LNCaP clone FGC (cell line): Measurements from ENCODE around the gene IFI44.
A peak's percentile ranks its signal among the peaks of the same experiment; 100 is the strongest.

Experiments used
- DNase-seq: peaks from one replicate; pipeline ENCODE4 v3.0.0-alpha.2; 2011; ENCODE audit warnings: low read depth
- H3K4me3 ChIP-seq: 2 replicates; pipeline ENCODE4 v1.5.1; 2011; ENCODE audit warnings: mild to moderate bottlenecking, low read depth, low read length, control low read depth
- TF ChIP-seq, protein P1 (sequence below): IDR thresholded peaks from 2 replicates; pipeline ENCODE4 v1.5.1; 2012; ENCODE audit warnings: mild to moderate bottlenecking; ENCODE audit not compliant: control insufficient read depth, insufficient read depth; ENCODE audit errors: extremely low read depth

Gene IFI44, protein sequence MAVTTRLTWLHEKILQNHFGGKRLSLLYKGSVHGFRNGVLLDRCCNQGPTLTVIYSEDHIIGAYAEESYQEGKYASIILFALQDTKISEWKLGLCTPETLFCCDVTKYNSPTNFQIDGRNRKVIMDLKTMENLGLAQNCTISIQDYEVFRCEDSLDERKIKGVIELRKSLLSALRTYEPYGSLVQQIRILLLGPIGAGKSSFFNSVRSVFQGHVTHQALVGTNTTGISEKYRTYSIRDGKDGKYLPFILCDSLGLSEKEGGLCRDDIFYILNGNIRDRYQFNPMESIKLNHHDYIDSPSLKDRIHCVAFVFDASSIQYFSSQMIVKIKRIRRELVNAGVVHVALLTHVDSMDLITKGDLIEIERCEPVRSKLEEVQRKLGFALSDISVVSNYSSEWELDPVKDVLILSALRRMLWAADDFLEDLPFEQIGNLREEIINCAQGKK

DNA sequence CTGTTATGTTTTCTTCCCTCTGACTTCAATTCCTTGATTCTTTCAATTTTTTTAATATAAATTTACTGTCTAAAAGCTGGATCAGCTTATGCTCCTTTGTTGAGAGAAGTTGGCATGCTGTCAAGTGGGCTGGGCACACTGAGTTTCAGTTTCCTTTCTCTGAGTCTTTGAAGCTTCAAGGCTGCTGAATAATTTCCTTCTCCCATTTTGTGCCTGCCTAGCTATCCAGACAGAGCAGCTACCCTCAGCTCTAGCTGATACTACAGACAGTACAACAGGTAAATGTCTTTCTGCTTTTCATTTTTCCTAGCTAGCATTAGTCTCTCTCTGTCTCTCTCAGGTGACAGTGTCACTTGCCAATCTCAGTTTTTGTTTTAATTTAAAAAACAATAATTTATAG lies at the start of gene IFI44:
TSS of gene IFI44 (plus strand) at position 204 of the 400 bp plus-strand sequence. CDS start 365 bp downstream, outside the sequence.
- DNase-seq = peak; percentile 57
- TF ChIP-seq, protein P1, sequence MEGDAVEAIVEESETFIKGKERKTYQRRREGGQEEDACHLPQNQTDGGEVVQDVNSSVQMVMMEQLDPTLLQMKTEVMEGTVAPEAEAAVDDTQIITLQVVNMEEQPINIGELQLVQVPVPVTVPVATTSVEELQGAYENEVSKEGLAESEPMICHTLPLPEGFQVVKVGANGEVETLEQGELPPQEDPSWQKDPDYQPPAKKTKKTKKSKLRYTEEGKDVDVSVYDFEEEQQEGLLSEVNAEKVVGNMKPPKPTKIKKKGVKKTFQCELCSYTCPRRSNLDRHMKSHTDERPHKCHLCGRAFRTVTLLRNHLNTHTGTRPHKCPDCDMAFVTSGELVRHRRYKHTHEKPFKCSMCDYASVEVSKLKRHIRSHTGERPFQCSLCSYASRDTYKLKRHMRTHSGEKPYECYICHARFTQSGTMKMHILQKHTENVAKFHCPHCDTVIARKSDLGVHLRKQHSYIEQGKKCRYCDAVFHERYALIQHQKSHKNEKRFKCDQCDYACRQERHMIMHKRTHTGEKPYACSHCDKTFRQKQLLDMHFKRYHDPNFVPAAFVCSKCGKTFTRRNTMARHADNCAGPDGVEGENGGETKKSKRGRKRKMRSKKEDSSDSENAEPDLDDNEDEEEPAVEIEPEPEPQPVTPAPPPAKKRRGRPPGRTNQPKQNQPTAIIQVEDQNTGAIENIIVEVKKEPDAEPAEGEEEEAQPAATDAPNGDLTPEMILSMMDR = no peak
- H3K4me3 ChIP-seq = peak within 1 kb of the TSS; percentile 24; the same call in 1 of the 2 replicates

DNA sequence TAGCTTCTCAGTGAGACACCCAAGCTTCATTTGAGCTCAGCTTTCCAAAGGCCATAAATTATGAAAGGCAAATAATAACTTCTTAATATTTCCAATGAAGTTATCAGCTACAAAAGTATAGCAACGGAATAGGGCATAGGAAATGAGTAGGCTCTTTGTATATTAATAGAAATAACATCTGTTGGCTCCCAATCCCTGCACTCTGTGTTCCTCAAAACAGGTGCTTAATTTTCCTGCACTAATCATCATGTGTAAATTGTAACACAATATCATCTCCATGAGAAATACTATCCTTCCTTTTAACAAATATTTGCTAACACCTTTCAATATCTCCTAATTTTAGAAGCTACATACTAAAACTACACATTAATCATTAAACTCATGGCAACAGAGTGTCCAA lies 48.6 kb upstream of the IFI44 start:
- TF ChIP-seq, protein P1 = no peak
- DNase-seq = no peak

DNA sequence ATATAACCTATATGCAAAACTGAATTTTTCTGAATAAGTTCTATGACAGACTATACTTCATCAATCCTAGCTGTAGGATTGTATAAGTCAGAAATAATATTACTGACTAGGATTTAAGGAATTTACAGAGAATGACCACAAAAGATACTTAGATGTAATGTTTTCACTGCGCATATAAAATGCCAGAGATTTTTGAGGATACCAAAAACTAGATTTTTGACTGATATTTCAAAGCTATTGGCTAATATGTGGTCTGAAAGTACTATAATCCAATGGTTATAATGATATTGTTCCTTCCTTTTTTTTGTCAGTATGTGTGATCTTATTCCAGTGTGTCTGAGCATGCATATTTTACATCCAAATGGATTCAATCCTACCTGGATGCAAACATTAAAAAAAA lies 46.4 kb upstream of the IFI44 start:
- DNase-seq = no peak
- TF ChIP-seq, protein P1 = no peak
- H3K4me3 ChIP-seq = no peak overlapping the region

More for the DNA sequence above, 48.6 kb upstream of the IFI44 start:
- no peak overlapping the region for H3K4me3 ChIP-seq

DNA sequence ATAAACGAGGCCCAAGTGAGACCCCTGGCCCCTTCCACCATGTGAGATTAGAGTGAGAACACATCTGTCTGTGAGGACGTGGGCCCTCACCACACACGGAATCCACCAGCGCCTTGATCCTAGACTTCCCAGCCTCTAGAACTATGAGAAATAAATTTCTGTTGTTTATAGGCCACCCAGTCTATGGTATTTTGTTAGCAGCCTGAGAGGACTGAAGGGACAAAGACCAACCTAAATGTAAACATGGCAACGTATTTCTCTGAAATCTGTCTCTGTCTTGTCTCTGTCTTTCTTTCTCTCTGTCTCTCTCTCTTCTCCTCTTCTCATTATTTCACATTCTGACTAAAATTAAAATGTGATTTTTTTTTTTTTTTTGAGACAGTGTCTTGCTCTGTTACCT lies 45.0 kb upstream of the IFI44 start:
- no peak overlapping the region for H3K4me3 ChIP-seq
- DNase-seq = no peak
- TF ChIP-seq, protein P1 = no peak

DNA sequence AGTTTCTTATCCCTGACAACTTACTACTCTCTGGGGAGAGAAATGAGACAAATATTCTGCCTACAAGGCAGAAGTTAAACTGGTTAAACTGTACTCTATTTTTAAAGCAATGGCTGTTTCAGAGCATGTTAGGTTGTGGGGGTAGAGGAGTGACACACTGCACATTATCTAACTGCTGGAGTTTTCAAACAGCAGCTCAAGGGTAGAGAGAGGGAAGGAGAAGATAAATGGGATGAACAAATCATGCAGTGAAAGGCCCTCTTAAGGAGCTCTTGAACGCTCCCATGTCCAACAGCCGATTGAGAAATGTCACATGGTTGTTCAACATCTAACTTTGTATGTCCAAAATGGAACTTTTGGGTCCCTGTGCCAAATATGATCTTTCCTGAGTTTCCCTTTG lies 43.4 kb upstream of the IFI44 start:
- DNase-seq = no peak
- TF ChIP-seq, protein P1 = no peak
- no peak overlapping the region for H3K4me3 ChIP-seq

DNA sequence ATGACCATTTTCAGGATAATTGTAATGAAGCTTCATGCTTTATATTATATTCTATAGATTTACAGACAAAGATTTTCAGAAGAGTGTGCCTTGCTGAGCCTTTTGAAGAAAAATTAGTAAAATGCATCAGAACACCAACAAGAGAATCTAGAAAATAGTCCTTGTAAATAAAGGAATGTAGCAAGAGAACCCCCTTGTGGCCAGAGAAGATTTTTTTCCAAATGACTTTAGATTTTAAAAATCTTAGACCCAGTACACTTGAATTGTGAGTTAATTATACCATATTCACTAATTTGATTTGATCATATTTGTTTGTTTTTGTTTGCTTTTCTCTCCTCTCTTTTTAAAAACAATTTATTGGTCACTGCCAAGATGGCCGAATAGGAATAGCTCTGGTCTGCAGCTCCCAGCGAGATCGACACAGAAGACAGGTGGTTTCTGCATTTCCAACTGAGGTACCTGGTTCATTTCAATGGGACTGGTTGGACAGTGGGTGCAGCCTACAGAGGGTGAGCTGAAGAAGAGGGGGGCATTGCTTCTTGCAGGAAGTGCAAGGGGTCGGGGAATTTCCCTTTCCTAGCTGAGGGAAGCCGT lies 42.2 kb upstream of the IFI44 start:
- no peak overlapping the region for H3K4me3 ChIP-seq
- no peak for DNase-seq
- TF ChIP-seq, protein P1 = peak; percentile 39; the same call in 1 of the 2 replicates
